ENCODE results near the gene MPP2. TPM values are rescaled to one million over a fixed set of nuclear protein-coding genes. Genes with fewer than 3 reads are reported as not detected.

The MPP2 gene
- total RNA-seq, 2 donors from 2014 or later, result 10.7 to 15.0 TPM

GRCh38 chr17:43938838-43939182, 31.5 kb upstream of the MPP2 start:
- H3K27me3 ChIP-seq (replicated peaks; ENCODE audit: insufficient read depth), result no peaks in the 10 kb centered on the region
- TF ChIP-seq, protein P1, sequence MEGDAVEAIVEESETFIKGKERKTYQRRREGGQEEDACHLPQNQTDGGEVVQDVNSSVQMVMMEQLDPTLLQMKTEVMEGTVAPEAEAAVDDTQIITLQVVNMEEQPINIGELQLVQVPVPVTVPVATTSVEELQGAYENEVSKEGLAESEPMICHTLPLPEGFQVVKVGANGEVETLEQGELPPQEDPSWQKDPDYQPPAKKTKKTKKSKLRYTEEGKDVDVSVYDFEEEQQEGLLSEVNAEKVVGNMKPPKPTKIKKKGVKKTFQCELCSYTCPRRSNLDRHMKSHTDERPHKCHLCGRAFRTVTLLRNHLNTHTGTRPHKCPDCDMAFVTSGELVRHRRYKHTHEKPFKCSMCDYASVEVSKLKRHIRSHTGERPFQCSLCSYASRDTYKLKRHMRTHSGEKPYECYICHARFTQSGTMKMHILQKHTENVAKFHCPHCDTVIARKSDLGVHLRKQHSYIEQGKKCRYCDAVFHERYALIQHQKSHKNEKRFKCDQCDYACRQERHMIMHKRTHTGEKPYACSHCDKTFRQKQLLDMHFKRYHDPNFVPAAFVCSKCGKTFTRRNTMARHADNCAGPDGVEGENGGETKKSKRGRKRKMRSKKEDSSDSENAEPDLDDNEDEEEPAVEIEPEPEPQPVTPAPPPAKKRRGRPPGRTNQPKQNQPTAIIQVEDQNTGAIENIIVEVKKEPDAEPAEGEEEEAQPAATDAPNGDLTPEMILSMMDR (IDR thresholded peaks at IDR 0.05), result no peak
- no peaks in the 10 kb centered on the region for H3K36me3 ChIP-seq
- DNase-seq (ENCODE audit: low spot score) (no peak), ATAC-seq (ENCODE audit: insufficient number of reproducible peaks, low FRiP score, low read depth) (no peak)
- no peak overlapping the region for H3K27ac ChIP-seq
- H3K4me3 ChIP-seq, result no peak overlapping the region
- peaks cover 0 to 3% of the 10 kb centered on the region in 2 donors for H3K4me1 ChIP-seq (ENCODE audit: control insufficient read depth in 1 of 2, low read depth in 2 of 2)
- H3K9me3 ChIP-seq, result no peaks in the 10 kb centered on the region

DNA sequence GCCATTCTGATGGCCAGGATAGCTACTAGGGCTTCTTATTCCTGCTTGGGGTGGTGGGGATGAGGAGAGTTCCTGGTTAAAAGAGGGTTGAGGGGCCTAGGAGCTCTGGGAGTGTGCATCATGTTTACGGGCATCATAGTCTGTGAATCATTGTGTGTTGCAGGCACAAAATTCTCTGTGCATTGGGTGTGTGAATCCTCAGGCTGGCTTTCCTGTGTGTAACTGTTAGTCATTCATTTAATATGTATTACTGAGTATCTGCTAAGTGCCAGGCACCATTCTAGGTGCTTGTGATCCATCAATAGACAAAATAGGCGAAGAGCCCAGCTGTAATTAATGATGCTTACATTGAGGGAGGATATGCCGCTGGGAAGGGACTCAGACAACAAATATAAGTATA, 29.1 kb upstream of the MPP2 start:
- ATAC-seq (ENCODE audit: insufficient number of reproducible peaks, low FRiP score, low read depth) (no peak), DNase-seq (ENCODE audit: low spot score) (no peak)
- no peaks in the 10 kb centered on the region for H3K9me3 ChIP-seq
- H3K27me3 ChIP-seq (replicated peaks; ENCODE audit: insufficient read depth), result no peaks in the 10 kb centered on the region
- H3K4me1 ChIP-seq (ENCODE audit: control insufficient read depth in 1 of 2, low read depth in 2 of 2), result peaks cover 0 to 3% of the 10 kb centered on the region in 2 donors
- TF ChIP-seq, protein P1 (IDR thresholded peaks at IDR 0.05), result no peak
- no peak overlapping the region for H3K27ac ChIP-seq
- no peaks in the 10 kb centered on the region for H3K36me3 ChIP-seq
- no peak overlapping the region for H3K4me3 ChIP-seq

GRCh38 chr17:43935926-43936261, 28.6 kb upstream of the MPP2 start:
- Histone ChIP-seq H3K9me3 (no peaks in the 10 kb centered on the region), H3K27me3 (replicated peaks; ENCODE audit: insufficient read depth) (no peaks in the 10 kb centered on the region), H3K4me1 (ENCODE audit: control insufficient read depth in 1 of 2, low read depth in 2 of 2) (peaks cover 0 to 3% of the 10 kb centered on the region in 2 donors), H3K27ac (no peak overlapping the region), H3K4me3 (no peak overlapping the region), H3K36me3 (no peaks in the 10 kb centered on the region)
- TF ChIP-seq, protein P1 (IDR thresholded peaks at IDR 0.05), result no peak
- DNase-seq (ENCODE audit: low spot score), result no peak
- ATAC-seq (ENCODE audit: insufficient number of reproducible peaks, low FRiP score, low read depth), result no peak

GRCh38 chr17:43935204-43935925, 28.0 kb upstream of the MPP2 start:
- Histone ChIP-seq H3K4me1 (ENCODE audit: control insufficient read depth in 1 of 2, low read depth in 2 of 2) (peaks cover 0 to 3% of the 10 kb centered on the region in 2 donors), H3K4me3 (no peak overlapping the region), H3K27me3 (replicated peaks; ENCODE audit: insufficient read depth) (no peaks in the 10 kb centered on the region), H3K9me3 (no peaks in the 10 kb centered on the region), H3K36me3 (no peaks in the 10 kb centered on the region), H3K27ac (no peak overlapping the region)
- TF ChIP-seq, protein P1 (IDR thresholded peaks at IDR 0.05), result no peak
- DNase-seq (ENCODE audit: low spot score), result no peak
- no peak for ATAC-seq (ENCODE audit: insufficient number of reproducible peaks, low FRiP score, low read depth)

DNA sequence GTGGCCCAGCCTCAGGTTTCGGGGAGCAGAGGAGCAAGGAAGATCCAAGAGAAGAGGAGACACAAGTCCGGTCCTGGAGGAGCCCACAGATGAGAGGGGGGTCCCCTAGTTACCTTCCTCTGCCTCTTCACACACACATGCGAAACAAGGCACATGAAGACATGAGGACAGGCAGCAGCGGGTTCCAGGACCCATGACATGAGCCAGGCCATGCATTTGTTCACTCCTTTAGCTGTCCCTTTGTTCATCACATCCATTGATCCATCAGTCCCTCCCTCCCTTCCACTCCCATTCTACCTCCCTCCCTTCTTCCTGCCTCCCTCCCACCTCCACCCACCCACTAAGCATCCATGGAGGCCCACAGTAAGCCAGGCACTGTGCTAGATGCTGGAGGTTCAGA, 25.6 kb upstream of the MPP2 start:
- no peaks in the 10 kb centered on the region for H3K27me3 ChIP-seq (replicated peaks; ENCODE audit: insufficient read depth)
- ATAC-seq (ENCODE audit: insufficient number of reproducible peaks, low FRiP score, low read depth), result no peak

More for the DNA sequence above, 25.6 kb upstream of the MPP2 start:
- Histone ChIP-seq H3K9me3 (no peaks in the 10 kb centered on the region), H3K27ac (no peak overlapping the region), H3K4me3 (no peak overlapping the region), H3K36me3 (no peaks in the 10 kb centered on the region), H3K4me1 (ENCODE audit: control insufficient read depth in 1 of 2, low read depth in 2 of 2) (peaks cover 0 to 1% of the 10 kb centered on the region in 2 donors)
- DNase-seq (ENCODE audit: low spot score), result no peak
- TF ChIP-seq, protein P1 (IDR thresholded peaks at IDR 0.05), result no peak
